HG03575 (cell line): ENCODE measurements around the gene SLC6A6.
"Not testable (repeated sequence)": the region's sequence is repeated elsewhere in the genome, so short reads cannot be mapped to it uniquely, and the experiment has no call there.

Experiments
- ATAC-seq: cut with Tn5 transposase; IDR thresholded peaks from one replicate; pipeline ENCODE4 v1.9.1; 2021; ENCODE audit not compliant: unreplicated experiment, insufficient number of reproducible peaks, low FRiP score; ENCODE audit errors: extremely low read depth

SLC6A6 gene

DNA sequence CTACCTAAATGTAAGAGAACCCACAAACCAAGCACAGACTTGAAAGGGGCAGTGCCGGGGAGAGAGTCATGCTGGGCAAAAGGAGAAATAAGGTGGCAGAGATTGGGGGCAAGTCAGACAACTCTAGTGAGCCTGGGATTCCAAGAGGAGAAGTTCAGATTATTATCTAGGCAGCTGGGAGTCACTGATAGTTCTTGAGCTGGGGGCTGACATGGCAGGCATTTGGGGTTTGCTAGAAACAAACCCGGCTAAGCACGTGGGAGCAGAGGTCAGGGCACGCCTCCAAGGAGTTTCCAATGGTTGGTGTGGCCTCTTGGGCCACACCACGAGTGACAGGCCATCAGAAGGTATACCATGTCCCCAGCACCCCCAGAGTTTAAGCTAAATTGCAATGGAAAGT, 27.6 kb downstream of the SLC6A6 start:
- no peak for ATAC-seq

DNA sequence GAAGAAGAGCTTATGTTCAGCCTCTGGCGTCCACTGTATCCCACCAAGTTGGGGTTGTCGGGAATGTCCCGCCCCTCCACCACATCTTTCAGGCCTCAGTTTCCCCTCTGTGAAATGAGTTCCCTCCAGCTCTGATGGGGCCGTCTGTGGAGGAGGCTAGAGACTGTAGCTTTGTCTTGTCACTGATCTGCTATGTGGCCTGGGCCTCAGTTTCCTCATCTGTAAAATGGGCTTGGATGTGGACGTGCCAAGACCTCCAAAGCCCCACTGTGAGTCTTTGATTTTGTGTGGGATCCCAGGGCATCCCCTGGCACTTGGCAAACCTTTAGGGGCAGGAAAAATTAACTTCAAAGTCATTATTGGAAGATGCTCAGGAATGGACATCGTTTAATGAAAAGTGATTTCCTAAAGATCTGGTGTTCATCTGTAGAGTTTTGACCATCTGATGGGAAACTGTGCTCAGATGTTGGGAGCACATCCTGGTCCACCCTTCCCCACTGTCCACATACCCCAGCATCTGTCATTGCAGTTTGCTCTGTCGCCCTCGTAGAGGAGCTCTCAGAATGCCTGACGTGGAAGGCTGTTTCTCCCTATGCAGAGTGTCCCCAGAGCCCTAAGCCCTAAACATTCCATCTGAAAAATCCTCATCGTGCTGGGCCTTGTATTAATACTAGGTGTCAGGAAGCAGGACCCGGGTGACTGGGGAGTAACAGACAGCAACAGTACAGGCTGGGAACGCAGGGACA, 28.5 kb downstream of the SLC6A6 start:
- no peak for ATAC-seq

DNA sequence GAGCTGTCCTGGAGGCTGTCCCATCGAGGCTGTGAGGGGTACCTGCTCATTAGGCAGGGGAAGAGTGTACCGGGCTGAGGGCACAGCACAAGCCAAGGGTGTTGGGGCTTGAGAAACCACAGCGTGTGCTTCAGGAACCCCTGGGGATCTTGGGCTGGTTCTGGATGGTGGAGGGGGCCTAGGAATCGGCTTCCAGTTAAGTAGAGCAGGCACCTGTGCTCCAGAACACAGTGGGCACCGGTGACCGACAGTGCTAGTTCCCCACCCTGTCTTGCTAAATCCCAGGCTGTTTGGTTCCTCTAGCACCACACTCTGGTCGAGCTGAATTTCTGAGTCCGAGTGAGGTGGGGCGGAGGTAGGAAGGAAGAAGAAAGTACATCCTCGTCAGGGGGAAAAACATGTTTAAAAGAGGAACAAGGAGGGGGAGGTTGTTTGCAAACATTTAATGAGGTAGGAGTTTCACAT, 29.1 kb downstream of the SLC6A6 start:
- ATAC-seq, result peak; percentile 11

DNA sequence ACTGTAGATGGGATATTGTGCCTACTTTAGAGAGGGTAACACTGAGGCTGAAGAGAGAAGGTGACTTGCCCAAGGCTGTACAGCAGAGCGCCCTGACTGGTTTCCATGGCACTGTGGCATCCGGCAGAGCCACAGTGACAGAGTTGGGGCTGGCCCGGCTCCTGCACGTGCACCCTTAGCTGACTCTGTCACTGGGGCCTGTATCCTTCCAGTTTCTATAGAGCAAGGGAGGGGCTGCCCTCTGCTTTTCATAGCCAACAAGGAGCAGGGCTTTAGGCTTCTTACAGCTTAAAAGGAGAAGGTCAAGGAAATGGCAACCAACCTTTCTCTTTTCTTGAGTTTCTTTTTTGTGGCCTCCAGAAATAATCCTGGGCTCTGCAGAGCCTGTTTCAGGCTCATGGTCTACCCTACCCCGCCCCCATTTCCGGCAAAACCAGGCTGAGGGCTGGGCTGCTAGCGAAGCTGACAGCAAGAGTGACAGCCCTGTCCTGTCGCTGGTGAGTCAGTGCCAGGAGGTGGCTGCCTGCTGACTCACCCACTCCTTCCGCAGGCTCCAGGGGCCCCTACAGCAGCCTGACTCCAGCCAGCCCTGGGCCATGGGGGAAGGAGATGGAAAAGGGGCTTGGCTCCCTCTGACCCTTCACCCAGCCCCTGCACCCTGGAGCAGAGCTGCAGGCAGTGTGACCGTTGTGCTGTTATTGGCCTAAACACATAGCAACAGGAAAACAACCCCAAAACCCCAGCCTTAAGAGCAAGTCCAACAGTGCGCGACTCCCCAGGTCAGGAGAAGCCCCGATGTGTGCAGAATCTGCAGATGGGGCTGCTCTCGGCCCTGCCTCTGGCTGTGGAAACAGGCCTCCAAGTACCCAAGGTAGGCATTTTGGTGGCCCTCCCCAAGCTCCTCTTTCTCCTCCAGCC, 29.8 kb downstream of the SLC6A6 start:
- peak; percentile 45 for ATAC-seq

DNA sequence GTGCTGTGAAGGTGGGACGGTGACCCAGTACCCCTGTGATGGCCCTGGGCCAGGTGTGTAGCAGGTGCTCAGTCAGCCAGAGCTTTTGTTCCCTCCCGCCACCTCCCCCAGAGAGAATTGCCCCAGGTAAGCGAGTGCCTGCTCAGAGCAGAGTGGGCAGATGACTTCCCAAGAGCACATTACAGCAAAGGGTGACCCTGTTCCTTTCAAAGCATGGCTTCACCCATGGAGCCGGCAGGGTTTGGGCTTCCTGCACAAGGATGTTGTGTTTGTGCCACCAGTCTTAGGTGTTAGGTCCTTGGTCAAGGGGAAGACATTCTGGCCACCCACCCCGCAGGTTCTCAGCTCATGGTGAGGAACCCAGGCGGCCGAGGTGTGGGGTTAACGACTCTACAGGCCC, 30.7 kb downstream of the SLC6A6 start:
- ATAC-seq, result no peak

DNA sequence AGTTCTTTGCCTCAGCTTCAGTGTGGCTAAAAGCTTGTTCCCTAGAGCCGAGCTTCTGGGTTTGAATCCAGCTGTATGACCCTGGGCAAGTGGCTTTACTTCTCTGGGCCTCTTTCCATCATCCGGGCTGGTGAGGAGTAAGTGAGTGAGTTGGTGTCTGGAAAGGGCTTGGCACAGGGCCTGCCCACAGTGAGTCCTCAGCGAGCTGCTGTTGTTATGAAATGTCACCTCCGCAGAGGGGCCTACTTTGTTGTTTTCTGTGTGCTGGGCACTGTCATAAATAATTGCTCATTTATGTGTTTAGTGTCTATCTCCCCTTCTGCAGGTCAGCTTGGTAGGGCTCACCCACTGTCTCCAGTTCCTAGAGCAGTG, 31.7 kb downstream of the SLC6A6 start:
- ATAC-seq, result no peak

DNA sequence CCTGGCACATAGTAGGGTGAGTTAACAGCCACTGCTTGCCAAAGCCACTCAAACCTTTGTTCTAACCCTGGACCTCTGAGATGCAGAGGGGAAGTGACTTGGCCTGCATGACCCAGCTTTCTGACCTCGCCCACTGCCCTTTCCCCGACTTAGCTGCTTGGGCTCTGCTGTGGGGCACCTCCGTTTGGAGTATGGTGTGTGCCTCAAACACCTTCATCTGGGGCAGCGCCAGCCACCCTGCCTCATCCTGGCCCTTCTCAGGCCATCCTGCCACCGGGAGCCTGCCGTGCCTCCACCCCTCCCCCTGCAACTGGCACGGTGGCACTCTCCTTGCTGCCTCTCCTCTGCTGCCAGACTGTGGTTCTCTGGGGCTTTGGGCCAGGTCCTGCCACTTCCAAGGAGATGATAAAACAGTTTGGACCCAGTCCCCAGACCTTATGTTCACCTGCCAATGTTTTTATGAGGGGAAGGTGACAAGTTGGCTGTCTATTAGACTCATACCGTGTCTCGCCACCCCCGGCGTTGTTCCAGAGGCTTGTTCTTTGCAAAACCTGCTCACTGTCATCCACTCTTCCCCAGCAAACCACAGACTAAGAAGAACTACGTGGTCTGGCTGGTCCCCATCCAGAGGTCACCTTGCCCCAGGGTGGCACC, 32.2 kb downstream of the SLC6A6 start:
- ATAC-seq, result no peak

DNA sequence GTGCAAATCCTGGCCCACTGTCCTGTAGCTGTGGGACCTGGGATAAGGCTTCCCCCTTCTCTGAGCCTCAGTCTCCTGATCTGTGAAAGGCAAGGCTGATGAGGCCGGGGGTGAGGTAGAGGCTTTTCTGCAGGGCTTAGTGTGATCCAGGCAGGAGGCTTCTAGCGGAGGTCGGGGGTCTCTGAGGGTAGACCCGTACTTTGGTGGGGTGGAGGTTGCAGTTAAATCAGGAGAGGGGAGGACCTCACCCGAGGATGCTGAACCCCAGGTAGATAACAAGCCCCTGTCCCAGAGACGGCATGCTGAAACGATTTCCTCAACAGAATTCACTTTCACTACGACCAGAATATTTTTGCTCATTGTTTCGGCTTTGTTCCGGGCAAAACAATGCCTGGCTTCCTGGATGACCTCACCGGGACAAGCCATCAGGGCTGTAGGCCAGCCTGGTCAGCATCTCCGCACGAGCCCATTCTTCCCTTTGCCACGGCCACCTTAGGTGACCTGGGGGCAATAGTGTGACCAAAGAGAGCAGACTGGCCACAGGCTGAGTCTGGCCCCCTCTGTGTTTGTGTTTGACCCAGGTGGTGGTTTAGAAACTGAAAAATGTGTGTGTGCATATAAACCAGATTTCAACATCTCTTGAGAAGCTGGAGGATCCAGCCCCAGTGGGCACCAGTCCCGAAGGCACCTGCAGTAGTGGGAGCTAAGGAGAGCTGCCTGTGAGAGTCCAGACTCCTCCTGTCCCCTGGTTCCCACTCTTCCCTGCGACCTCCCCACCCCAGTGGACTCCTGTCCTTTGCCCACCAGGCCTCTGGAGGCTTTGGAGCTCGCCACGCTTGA, 33.0 kb downstream of the SLC6A6 start:
- no peak for ATAC-seq

DNA sequence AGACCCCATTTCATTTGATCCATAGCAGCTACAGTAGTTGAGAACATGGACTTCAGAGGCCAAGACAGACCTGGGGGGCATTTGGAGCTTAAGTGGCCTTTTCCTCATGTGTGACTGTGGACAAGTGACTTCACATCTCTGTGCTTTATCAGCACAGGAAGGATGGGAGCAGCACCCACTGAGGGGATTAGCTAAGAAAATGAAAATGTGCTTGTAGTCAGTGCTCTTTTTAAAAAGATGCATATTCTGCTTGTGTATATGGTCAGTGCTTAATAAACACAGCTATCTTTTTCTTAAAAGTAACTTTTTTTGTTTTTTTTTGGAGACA, 34.5 kb downstream of the SLC6A6 start:
- no peak for ATAC-seq

DNA sequence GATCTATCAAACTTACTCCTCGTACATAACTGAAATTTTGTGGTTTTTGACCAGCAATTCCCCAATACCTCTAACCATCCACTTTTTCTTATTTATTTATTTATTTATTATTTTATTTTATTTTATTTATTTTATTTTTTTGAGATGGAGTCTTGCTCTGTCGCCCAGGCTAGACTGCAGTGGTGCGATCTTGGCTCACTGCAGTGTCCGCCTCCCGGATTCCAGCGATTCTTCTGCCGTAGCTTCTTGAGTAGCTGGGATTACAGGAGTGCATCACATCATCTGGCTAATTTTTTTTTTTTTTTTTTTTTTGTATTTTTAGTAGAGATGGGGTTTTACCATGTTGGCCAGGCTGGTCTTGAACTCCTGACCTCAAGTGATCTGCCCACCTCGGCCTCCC, 35.3 kb downstream of the SLC6A6 start:
- ATAC-seq, result not testable (repeated sequence)

DNA sequence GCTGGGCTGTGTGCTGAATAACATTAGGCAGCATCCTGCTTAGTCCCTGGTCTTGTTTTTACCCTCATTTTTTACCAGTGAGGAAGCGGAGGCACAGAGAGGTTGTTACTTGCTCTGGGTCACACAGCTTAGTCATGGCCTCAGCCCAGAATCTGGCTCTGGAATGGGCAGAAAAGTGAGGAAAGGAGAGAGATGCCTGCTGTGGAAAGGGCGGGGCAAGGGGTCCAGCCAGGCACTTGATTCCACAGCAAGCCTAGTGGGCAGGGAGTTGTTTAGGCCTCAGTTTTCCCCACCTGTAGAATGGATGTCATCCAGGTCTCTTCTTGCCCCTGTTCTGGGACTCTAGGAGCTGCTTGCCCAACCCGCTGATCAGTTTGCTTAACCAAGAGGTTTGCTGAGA, 35.9 kb downstream of the SLC6A6 start:
- no peak for ATAC-seq

DNA sequence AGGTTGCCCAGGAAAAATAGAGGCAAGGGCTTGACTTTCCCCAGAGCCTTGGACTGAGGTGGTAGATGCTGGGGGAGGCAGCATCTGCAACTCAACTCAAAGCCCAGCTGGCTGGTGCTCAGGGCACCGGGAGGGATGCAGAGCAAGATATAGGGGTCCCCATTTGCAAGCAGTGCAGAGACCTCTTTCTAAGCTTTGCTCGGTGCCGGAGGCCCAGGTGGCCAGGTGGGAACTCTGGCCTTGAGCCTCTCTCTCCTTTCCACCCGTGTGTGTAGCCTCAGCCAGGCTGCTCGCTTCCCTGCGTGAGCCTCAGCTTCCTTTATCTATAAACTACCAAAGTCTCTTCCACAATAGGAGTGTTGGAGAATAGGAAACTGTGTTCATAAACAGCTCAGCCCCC, 36.5 kb downstream of the SLC6A6 start:
- ATAC-seq, result no peak

DNA sequence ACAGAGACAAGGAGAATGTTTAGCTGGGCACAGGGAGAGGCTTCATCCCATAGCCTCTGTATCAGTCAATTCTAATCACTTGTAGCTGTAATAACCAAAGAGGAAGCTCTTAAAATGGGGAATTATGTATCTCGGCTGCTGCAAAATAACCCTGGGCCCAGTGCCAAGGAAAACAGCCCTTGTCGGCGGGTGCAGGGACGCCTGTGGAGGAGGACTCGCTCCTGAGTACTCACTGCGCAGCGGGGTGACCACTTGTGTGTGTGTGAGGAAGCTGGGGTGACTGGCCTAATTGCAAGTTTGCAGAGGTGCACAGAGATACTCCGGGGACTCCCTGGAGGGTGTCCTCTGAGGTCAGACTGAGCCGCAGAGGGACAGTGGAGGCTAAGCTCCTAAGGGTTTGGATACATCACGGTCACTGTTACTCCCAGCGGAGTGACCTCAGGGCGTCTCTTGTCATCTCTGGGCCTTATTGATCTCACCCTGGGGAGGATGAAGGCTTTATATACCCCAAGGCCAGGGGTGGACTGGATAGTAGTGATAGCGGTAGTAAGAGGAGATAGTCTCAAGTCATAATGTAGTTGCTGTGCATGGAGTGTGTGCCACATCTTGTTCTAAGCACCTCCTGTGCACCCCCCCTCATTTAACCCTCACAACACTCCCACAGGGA, 37.2 kb downstream of the SLC6A6 start:
- ATAC-seq, result no peak

DNA sequence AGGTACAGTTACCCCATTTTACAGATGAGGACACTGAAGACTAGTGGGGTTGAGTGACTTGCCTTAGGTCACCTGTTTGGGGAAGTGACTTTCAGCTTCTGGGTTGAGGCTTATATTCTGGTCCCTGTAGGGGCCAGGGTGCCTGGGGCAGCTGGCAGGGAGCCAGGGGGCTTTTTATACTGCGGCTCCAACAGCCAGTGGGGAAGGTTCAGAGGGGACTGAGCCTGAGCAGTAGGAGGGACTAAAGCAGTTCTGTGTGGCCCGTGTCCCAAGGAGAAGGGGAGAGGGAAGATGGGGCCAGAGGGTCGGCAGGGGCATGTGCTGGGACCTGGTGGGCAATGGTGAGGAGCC, 37.7 kb downstream of the SLC6A6 start:
- no peak for ATAC-seq

DNA sequence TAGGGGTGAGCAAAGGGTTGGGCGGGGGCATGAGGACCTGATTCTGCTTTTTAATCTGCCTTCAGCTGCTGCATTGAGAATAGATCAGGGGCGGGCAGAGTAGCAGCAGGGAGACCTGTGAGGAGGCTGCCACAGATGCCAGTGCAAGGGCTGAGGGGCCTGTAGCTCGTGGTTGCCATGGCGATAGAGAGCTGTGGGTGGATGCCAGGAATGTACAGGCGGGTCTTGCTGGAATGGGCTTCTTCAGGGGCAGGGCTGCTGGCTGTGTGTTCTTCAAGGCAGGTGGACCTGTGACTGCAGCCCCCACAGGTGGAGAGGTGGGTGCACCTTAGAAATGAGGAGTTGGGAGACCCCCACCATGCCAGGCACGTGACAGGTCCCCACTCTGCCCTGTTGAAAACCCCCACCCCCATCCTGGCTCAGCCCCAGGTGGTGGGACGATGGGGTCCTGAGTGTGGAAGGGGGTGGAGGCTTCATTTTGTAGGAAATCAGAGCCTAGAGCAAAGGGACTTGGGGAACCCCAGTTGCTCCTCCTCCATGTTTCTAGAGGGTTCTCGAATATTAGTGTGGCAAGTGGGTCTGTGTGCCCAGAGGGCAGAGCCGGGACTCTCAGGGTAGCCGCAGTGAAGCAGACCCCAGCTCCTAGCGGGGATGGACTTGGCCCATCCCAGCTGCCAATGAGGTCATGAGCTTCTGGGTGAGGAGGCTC, 38.3 kb downstream of the SLC6A6 start:
- ATAC-seq, result no peak

DNA sequence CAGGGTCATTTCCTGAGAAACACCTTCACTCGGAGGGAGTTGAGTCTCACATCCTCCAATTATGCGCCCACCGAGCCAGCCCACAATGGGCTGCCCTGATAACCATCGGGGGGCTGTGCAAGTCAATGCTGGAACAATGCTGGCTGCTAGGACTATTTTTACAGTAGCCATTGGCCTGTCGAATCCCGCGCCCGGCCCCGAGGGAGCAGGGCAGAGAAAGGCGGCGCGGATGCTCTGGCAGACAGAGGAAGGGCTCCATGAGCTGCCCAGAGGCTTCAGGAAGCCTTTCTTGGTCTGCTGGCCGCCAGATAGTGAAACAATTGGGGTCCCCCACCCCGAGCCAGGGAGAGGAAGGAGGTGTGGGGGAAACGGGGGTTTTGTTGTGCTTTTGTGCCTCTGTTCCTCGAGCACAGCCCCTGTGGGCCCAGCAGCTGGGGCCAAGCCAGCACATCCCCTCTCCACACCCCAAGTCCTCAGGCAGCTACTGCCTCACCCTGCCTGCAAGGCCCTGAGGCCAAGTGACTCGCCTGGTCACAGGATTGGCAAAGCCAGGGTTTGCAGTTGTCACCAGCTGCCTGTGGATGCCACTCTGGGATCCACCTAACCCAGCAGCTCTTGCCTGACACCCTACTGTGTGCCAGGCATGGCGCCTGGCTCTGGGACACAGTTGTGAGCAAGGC, 39.0 kb downstream of the SLC6A6 start:
- ATAC-seq, result no peak

DNA sequence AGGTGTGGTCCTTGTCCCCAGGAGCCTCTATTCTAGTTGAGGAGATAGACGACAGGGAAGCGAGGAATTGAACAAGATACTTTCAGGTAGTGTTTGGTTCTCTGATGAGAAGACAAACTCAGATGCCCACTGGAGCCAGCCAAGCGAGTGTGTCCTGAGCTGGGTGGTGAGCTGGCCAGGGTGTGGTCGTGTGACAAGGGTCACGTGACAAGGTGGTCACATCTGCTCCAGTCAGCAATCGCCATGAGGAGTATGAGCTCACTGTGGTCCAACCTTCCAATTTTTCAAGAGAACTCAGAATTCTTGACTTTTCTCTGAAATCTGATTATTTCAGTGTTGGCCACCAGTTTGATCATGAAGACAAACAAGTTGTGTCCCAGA, 39.5 kb downstream of the SLC6A6 start:
- ATAC-seq, result no peak

DNA sequence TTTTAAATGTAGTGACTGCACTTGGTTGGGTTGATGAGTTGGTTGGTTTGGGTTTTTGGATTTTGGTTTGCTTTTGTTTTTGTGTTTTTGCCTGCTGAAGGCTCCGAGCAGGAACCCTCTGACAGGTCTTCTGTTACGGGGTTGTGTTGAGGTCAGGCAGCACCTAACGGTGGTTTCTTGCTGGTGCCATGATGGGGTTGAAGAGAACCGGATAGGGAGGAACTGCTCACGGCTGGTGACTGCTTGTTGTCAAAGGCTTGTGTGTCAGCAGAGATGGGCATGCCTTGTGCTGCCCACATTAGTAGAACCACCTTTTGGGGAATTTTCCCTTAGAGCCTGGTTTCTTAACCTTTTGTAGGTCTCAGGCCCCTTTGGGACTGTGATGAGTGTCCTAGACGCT, 42.0 kb downstream of the SLC6A6 start:
- ATAC-seq, result no peak
